Activated CD8-positive, alpha-beta memory T cell treated with anti-CD3 and anti-CD28 coated beads for 24 hours (primary cell): ENCODE data around the gene RSU1.

Experiments
- DNase-seq: peaks from one replicate; pipeline ENCODE4 v3.0.0-alpha.2; 2020

Gene RSU1

DNA sequence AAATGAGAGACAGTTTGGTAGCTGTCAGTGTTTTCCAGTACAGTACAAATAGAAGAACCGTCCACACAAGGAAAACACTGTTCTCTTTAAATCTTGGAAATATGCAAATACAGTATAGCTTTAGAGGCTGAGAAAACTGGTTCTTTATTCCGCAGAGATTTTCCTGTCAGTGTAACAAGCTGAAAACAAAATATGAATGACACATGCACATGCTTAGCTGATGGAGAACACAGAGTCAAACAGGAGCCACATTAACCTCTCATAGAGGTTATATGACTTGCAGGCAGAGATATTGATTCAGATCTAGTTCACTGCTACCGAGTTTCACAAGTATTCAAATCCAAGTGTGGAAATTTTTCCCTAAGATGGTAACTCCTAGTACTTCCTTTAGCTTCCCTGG is 160.3 kb downstream of the RSU1 start:
- DNase-seq = no peak

DNA sequence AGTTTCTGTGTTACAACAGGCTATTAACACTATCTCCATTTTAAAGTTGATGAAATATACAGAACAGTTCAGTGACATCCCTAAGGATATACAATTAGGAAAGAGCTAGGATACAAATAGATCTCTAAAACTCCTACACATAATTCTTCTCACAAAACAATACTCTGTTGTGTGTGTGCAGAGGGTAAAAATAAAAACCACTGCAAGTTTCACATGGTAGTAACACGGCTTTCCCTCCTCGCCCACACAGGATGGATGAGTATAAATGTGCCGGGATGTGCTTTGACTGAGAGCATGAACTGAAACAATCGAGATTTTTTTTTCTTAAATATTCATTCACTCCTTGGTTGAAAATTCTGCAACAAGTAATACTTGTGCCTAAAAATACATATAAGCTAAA is 164.0 kb downstream of the RSU1 start:
- DNase-seq = no peak

DNA sequence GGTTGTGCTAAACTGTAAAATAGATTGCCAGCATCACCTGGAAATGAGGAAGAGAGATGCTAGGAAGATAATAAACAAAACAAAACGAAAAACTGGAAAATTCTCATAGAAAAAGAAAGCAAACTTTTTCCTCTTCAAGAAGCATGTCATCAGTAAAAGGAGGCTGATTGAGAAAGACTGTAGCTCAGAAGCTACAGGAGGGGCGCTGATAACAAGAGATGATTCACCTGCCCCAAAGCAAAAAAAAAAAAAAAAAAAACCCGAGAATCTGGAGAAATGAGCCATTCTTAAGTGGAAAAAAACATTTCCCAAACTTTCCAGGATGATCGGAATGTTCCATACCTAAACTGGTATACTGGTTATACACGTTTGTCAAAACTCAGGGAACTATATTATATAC is 165.1 kb downstream of the RSU1 start:
- DNase-seq = no peak

DNA sequence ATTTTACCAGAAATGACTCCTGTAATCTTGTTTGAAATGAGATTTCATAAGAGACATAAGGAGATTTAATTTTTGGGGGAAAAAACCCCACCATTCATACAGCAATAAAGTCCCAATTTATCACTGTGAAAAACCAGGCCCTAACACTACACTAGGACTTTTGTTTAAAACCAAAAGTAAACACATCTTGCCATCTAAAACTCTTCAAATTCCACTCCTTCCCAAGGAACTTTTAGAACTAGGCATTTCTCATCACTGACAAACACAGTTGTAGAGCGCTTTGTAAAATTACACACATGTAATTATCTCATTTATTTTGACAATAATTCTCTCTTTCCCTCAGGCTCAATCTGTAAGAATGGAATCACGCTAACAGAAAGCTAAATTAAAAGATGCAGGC is 167.5 kb downstream of the RSU1 start:
- no peak for DNase-seq

GRCh38 chr10:16648366-16648765 is 168.9 kb downstream of the RSU1 start:
- DNase-seq = no peak

DNA sequence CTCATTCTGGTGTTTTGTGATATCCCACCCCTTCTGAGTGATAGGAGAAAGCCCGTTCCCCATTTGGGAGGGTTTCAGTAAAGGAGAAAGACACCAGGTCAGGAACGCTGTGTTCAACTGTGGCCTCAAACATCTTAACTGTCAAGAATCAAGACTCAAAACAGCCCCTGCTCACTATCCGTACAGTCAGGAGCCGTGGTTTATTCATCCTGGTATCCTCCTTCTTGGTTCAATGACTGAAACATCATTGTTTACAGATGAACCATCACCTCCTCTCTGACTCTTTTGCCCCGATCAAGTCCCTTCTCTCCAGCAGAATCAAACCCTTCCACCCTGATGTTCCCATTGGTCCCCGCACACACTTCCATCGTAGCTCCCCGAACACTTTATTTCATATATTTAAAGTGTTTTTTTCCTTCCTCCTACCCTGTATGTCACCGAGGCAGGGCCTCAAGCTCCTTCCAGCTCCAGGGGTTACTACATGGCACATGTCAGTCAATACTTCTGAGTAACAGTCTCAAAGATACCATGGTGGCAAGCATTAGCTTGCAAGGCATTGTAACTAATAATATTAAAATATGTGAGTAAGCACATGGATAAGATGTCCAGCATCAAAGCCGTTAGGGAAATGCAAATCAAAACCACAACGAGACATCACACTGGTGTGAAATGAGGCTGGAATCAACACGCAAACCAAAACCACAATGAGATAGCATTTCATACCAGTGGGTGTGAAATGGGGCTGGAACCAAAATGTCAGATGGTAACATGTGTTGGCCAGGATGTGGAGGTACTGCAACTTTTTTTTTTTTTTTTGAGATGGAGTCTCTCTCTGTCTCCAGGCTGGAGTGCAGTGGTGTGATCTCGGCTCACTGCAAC is 170.8 kb downstream of the RSU1 start:
- no peak for DNase-seq

DNA sequence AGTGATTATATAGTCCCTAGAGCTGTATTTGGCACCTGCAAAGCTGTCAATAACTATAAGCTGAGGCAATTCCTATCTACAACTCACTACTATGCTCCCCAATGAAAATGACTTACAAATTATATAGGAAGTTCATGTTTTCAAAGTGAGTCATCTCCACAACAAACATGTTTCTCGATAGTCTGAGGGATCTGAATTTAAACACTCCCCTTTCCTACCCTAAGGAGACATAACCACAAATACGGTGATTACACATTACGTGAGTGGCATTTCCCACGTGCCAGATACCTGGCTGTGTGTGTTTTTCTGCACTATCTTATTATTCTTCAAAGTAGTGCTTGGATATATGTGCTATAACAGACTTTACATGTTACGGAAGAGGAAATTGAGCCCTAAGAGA is 173.1 kb downstream of the RSU1 start:
- DNase-seq = no peak

DNA sequence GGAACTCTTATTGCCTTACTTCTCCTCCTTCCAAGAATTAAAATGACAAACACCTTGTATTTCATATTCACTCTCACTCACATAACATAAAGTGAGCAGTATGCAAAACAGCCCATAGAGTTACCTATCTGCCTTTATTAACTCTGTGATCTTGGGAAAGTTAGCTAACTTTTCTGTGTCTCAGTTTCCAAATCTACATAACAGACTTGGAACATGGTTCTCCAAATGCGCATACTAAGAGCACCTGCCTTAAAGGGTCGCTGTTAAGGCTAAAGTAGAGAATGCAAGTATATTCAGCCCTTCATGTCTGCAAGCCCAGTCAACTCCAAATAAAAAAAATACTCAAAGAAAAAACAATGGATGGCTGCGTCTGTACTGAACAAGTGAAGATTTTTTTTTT is 173.7 kb downstream of the RSU1 start:
- DNase-seq = no peak

GRCh38 chr10:16640153-16640552 is 177.1 kb downstream of the RSU1 start:
- no peak for DNase-seq

DNA sequence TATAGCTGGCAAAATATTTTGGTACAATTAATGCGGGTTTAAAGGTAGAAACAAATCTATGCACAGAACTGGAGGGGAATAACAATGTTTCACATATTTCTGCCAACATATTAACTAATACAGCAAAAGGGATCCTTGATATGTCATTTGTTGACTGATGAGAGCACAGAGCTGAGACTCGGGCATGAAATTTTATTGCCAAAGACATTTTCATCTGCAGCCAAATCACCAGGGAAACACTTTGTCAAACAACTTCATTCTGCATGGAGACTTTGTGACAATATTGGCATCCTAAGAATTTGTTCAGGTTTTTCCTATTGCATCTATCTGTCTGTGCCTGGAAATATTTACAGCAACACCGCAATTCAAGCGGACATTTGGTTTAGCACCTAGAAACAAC is 177.8 kb downstream of the RSU1 start:
- DNase-seq = no peak

- DNase-seq = no peak
Observed at GRCh38 chr10:16632996-16633395, 184.2 kb downstream of the RSU1 start.

DNA sequence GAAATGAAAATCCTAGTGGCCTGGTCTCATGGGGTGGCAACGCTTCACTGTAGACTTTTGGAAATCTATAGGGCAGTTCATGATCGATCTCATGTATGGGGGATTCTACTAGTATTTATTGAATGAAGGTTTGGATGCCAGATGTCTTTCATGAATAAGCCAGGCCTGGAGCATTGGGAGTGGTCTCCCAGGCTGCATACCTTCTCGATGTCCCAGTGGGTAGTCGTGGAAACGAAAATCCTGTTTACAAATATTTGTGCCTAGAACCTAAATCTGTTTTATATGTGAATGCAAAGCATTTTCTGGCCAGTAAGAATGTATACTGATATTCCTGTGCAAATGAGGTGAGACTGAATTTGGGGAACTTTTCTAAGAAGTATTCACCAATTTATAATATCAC is 190.5 kb downstream of the RSU1 start:
- DNase-seq = no peak

- DNase-seq = no peak
Observed at GRCh38 chr10:16612981-16613355, 204.3 kb downstream of the RSU1 start.

- no peak for DNase-seq
Observed at GRCh38 chr10:16612115-16612980, 204.9 kb downstream of the RSU1 start.

GRCh38 chr10:16611037-16611436 is 206.2 kb downstream of the RSU1 start:
- no peak for DNase-seq

- DNase-seq = no peak
Observed at GRCh38 chr10:16609211-16609610, 208.0 kb downstream of the RSU1 start.

DNA sequence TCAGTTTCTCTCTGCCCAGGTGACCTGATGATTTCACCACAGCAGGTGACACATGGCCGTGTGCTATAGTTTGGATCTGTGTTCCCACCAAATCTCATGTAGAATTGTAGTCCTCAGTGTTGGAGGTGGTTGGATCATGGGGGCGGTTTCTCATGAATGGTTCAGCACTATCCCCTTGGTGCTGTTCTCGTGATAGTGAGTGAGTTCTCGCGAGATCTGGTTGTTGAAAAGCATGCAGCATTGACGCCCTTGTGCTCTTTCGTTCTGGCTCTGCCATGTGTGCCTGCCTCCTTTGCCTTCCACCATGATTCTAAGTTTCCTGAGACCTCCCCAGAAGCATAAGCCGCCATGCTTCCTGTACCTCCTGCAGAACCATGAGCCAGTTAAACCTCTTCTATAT is 210.3 kb downstream of the RSU1 start:
- DNase-seq = no peak

- no peak for DNase-seq
Observed at GRCh38 chr10:16606421-16606820, 210.8 kb downstream of the RSU1 start.

DNA sequence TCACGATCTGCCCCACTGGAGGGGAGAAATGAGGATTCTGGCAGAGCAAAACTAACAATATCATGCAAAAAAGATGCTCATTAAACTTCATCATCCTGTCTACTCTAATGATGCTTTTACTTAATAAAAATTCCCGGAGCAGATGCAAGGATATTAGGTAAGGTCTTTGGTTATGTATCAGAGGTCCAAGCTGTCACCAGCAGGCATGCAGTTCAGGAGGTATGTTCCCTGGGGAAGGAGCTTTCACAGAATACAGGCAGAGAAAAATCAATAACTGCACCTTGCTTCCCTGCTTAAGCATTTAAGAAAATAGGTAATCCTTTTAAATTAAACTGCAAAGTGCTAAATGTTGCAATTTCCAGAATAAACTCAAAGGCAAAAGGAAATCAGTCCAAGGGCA is 213.9 kb downstream of the RSU1 start:
- no peak for DNase-seq

DNA sequence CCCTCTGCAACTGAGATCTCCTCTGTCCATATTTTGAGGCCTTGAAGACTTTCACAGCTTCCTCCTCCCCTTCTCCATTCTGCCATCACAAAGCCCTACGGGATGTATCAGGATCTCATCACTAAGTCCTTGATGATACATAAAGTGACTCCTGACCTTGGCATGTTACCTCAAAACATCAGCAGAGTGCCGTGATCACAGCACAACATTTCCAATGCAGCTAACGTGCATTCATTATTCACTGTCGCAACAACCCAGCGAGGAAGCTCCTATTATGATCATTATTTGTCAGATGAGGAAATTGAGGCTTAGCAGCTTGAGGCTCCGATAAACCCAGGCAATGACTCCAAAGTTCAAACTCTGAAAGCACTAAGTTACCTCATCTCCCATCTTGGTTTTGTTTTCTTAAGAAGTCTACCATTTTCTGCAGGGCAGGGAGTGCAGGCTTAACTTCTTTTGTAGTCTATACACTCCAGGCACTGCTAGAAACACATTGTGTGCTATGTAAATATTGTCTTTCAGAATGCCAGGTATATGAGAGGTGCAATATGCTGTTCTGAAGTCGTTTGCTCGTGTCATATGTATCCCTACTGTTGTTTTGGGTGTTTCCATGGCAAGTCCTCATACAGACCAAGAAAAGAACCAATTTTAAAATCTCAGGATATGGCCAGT is 215.0 kb downstream of the RSU1 start:
- no peak for DNase-seq

DNA sequence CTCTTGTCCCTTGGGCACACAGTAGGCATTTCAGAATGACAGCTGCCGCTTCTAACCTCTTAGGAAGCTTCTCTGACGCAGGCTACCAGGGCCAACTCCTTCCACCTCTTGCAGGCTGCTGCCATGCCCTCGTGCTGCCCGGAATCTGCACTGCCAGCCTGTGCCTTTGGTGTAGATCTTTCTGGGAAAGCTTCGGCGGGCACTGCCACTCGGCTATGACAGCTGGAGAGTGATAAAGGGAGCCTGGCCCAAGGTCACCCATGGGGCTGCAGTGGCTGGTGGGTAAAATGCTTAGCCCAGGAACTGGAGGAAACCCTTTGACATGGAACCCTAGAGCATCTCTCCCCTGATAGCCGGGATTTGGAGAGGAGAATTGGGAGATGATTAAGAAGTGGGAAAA is 217.6 kb downstream of the RSU1 start:
- DNase-seq = no peak

GRCh38 chr10:16597656-16598055 is 219.6 kb downstream of the RSU1 start:
- no peak for DNase-seq

- no peak for DNase-seq
Observed at GRCh38 chr10:16592378-16592777, 224.8 kb downstream of the RSU1 start.
